ENCODE data around the gene TBC1D2.

The TBC1D2 gene

DNA sequence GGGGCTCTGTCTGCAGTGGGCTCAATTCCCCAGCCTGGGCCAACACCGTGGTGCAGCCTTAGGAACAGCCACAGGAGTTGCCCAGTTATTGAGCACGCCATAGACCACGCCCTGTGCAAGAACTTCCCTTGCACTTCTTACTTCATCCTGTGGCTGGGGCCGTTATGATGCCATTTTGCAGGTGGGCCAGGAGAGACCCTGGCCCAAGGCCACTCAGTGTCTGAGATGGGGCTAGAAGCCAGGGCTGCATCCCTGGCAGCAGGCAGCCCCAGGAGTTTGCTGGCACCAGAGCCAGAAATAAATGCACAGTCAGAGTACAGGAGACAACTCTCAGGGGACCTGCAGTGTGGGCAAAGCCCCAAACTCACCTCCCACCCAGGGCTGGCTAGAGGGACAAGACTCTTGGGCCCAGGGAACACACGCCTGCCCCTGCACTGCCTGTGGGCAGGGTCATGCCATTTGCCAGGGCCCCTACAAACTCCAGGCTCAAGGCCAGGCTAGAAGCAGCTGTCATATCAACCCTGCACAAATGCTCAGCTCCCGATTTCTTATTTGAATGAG, 69.8 kb downstream of the TBC1D2 start:
- TF ChIP-seq, protein P1, sequence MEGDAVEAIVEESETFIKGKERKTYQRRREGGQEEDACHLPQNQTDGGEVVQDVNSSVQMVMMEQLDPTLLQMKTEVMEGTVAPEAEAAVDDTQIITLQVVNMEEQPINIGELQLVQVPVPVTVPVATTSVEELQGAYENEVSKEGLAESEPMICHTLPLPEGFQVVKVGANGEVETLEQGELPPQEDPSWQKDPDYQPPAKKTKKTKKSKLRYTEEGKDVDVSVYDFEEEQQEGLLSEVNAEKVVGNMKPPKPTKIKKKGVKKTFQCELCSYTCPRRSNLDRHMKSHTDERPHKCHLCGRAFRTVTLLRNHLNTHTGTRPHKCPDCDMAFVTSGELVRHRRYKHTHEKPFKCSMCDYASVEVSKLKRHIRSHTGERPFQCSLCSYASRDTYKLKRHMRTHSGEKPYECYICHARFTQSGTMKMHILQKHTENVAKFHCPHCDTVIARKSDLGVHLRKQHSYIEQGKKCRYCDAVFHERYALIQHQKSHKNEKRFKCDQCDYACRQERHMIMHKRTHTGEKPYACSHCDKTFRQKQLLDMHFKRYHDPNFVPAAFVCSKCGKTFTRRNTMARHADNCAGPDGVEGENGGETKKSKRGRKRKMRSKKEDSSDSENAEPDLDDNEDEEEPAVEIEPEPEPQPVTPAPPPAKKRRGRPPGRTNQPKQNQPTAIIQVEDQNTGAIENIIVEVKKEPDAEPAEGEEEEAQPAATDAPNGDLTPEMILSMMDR (IDR thresholded peaks at IDR 0.05; ENCODE audit: borderline replicate concordance, extremely low read depth, low read length, poor library complexity, severe bottlenecking) = no peak
- no peak for TF ChIP-seq EZH2 (IDR thresholded peaks at IDR 0.05; ENCODE audit: borderline replicate concordance, low read depth, low read length, severe bottlenecking)
- Histone ChIP-seq H3K79me2 (ENCODE audit: insufficient read depth, low read length) (no peaks in the 10 kb centered on the region), H3K36me3 (ENCODE audit: insufficient read depth, low read length) (no peaks in the 10 kb centered on the region), H3K4me3 (ENCODE audit: low read depth in 1 of 2, low read length in 2 of 2) (no peak overlapping the region), H3K9me3 (ENCODE audit: insufficient read depth, low read length, severe bottlenecking) (no peaks in the 10 kb centered on the region), H3K4me1 (ENCODE audit: insufficient read depth, low read length) (0 out of 2 replicates have a peak, but pooled peaks cover 4% of the 10 kb centered on the region), H2AFZ (ENCODE audit: low read depth, low read length) (no peak overlapping the region), H4K20me1 (ENCODE audit: insufficient read depth, low read length) (no peaks in the 10 kb centered on the region), H3K27me3 (ENCODE audit: insufficient read depth, low read length, poor library complexity) (no peaks in the 10 kb centered on the region), H3K27ac (ENCODE audit: low read length) (no peak overlapping the region; the same call in 1 of the 2 replicates), H3K9ac (ENCODE audit: low read depth, low read length) (no peak overlapping the region), H3K4me2 (ENCODE audit: insufficient read depth, low read length) (no peak overlapping the region)
- ATAC-seq (ENCODE audit: insufficient read depth, low read depth) (no peak), DNase-seq (no peak)

DNA sequence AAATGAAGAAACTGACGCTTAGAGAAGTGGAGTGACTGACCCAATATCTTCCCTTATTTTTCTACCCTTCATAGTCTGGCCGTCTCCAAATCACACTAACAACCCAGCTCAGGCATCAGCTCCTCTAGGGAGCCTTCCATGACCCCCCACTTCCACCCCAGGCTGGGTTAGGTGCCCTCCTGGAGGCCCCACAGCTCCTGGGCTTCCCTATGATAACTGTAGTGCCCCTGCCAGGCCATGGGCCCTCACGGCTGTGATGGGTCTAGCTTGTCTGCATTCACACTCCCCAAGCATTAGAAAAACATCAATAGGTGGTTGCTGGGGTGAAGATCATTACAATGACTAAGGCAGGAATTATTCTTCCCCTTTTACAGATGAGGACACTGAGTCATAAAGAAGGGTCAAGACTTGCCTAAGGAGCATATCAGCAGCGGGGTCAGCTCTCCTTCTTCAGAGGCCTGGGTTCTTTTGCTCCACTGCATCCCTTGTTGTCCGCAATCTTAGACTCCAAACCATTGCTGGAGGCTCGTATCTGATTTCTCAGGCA, 70.4 kb downstream of the TBC1D2 start:
- H4K20me1 ChIP-seq (ENCODE audit: insufficient read depth, low read length) = no peaks in the 10 kb centered on the region
- no peaks in the 10 kb centered on the region for H3K27me3 ChIP-seq (ENCODE audit: insufficient read depth, low read length, poor library complexity)
- H3K27ac ChIP-seq (ENCODE audit: low read length) = no peak overlapping the region; the same call in 1 of the 2 replicates
- no peaks in the 10 kb centered on the region for H3K79me2 ChIP-seq (ENCODE audit: insufficient read depth, low read length)
- TF ChIP-seq, protein P1 (IDR thresholded peaks at IDR 0.05; ENCODE audit: borderline replicate concordance, extremely low read depth, low read length, poor library complexity, severe bottlenecking) = no peak
- no peak for TF ChIP-seq EZH2 (IDR thresholded peaks at IDR 0.05; ENCODE audit: borderline replicate concordance, low read depth, low read length, severe bottlenecking)
- no peak overlapping the region for H2AFZ ChIP-seq (ENCODE audit: low read depth, low read length)
- H3K9me3 ChIP-seq (ENCODE audit: insufficient read depth, low read length, severe bottlenecking) = no peaks in the 10 kb centered on the region
- ATAC-seq (ENCODE audit: insufficient read depth, low read depth) = no peak
- no peak for DNase-seq
- no peak overlapping the region for H3K4me3 ChIP-seq (ENCODE audit: low read depth in 1 of 2, low read length in 2 of 2)
- no peak overlapping the region for H3K4me2 ChIP-seq (ENCODE audit: insufficient read depth, low read length)
- H3K9ac ChIP-seq (ENCODE audit: low read depth, low read length) = no peak overlapping the region
- H3K36me3 ChIP-seq (ENCODE audit: insufficient read depth, low read length) = no peaks in the 10 kb centered on the region
- 0 out of 2 replicates have a peak, but pooled peaks cover 4% of the 10 kb centered on the region for H3K4me1 ChIP-seq (ENCODE audit: insufficient read depth, low read length)

DNA sequence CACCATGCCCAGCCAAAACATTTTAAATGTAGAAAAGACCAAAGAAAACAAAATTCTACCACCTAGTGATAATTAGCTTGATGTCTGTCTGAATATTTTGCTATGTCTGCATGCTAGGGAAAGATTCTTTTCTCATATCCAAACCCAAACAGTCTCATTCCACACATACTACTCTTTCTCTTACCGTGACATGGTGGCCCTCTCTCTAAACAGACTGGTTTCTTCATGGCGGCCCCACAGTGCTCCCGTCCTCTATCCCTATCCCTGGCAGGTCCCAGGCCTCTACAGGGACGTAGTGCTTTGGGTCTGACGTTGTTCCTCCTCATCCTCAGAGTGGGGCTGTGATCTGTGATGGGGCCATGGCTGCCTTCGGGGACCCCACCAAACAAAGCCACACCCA, 71.1 kb downstream of the TBC1D2 start:
- no peaks in the 10 kb centered on the region for H3K36me3 ChIP-seq (ENCODE audit: insufficient read depth, low read length)
- no peak for TF ChIP-seq EZH2 (IDR thresholded peaks at IDR 0.05; ENCODE audit: borderline replicate concordance, low read depth, low read length, severe bottlenecking)
- TF ChIP-seq, protein P1 (IDR thresholded peaks at IDR 0.05; ENCODE audit: borderline replicate concordance, extremely low read depth, low read length, poor library complexity, severe bottlenecking) = no peak
- no peak overlapping the region for H3K4me3 ChIP-seq (ENCODE audit: low read depth in 1 of 2, low read length in 2 of 2)
- H3K27me3 ChIP-seq (ENCODE audit: insufficient read depth, low read length, poor library complexity) = no peaks in the 10 kb centered on the region
- ATAC-seq (ENCODE audit: insufficient read depth, low read depth) (no peak), DNase-seq (no peak)
- 0 out of 2 replicates have a peak, but pooled peaks cover 4% of the 10 kb centered on the region for H3K4me1 ChIP-seq (ENCODE audit: insufficient read depth, low read length)
- no peak overlapping the region for H3K9ac ChIP-seq (ENCODE audit: low read depth, low read length)
- no peaks in the 10 kb centered on the region for H3K9me3 ChIP-seq (ENCODE audit: insufficient read depth, low read length, severe bottlenecking)
- H4K20me1 ChIP-seq (ENCODE audit: insufficient read depth, low read length) = no peaks in the 10 kb centered on the region
- no peak overlapping the region for H2AFZ ChIP-seq (ENCODE audit: low read depth, low read length)
- no peaks in the 10 kb centered on the region for H3K79me2 ChIP-seq (ENCODE audit: insufficient read depth, low read length)
- H3K4me2 ChIP-seq (ENCODE audit: insufficient read depth, low read length) = no peak overlapping the region
- no peak overlapping the region for H3K27ac ChIP-seq (ENCODE audit: low read length)
